ENCODE results near the gene SLC10A7.
"Not testable (repeated sequence)": the region's sequence is repeated elsewhere in the genome, so short reads cannot be mapped to it uniquely, and the experiment has no call there.

Gene SLC10A7

GRCh38 chr4:146368209-146368608 is 153.5 kb downstream of the SLC10A7 start:
- peaks cover 8% of the 10 kb centered on the region for H3K4me1 ChIP-seq
- H3K27me3 ChIP-seq = no peaks in the 10 kb centered on the region
- no peak for TF ChIP-seq CTCF (IDR thresholded peaks at IDR 0.05; ENCODE audit: low read depth, low read length)
- peak; percentile 15 for DNase-seq
- H3K9me3 ChIP-seq = no peaks in the 10 kb centered on the region
- no peak overlapping the region for H3K4me3 ChIP-seq (ENCODE audit: low read depth, low read length)
- H3K36me3 ChIP-seq = no peaks in the 10 kb centered on the region

- no peak for DNase-seq
- no peaks in the 10 kb centered on the region for H3K27me3 ChIP-seq
- no peak overlapping the region for H3K4me3 ChIP-seq (ENCODE audit: low read depth, low read length)
- H3K36me3 ChIP-seq = no peaks in the 10 kb centered on the region
- TF ChIP-seq CTCF (IDR thresholded peaks at IDR 0.05; ENCODE audit: low read depth, low read length) = no peak
- peaks cover 8% of the 10 kb centered on the region for H3K4me1 ChIP-seq
- H3K9me3 ChIP-seq = no peaks in the 10 kb centered on the region
Observed at GRCh38 chr4:146367347-146367746, 154.4 kb downstream of the SLC10A7 start.

- H3K27me3 ChIP-seq = no peaks in the 10 kb centered on the region
- no peaks in the 10 kb centered on the region for H3K4me1 ChIP-seq
- no peak for TF ChIP-seq CTCF (IDR thresholded peaks at IDR 0.05; ENCODE audit: low read depth, low read length)
- H3K9me3 ChIP-seq = no peaks in the 10 kb centered on the region
- no peak for DNase-seq
- H3K4me3 ChIP-seq (ENCODE audit: low read depth, low read length) = no peak overlapping the region
- H3K36me3 ChIP-seq = no peaks in the 10 kb centered on the region
Observed at GRCh38 chr4:146359771-146360170, 162.0 kb downstream of the SLC10A7 start.

- H3K4me1 ChIP-seq; H3K36me3 ChIP-seq; H3K27me3 ChIP-seq; H3K9me3 ChIP-seq; H3K4me3 ChIP-seq (ENCODE audit: low read depth, low read length); DNase-seq: not testable (repeated sequence)
Observed at GRCh38 chr4:146350114-146350513, 171.6 kb downstream of the SLC10A7 start.

GRCh38 chr4:146349306-146349705 is 172.4 kb downstream of the SLC10A7 start:
- no peak for TF ChIP-seq CTCF (IDR thresholded peaks at IDR 0.05; ENCODE audit: low read depth, low read length)
- no peaks in the 10 kb centered on the region for H3K27me3 ChIP-seq
- H3K36me3 ChIP-seq = no peaks in the 10 kb centered on the region
- H3K9me3 ChIP-seq = no peaks in the 10 kb centered on the region
- H3K4me1 ChIP-seq = peaks cover 3% of the 10 kb centered on the region; the same call in 1 of the 2 replicates
- no peak overlapping the region for H3K4me3 ChIP-seq (ENCODE audit: low read depth, low read length)
- no peak for DNase-seq

GRCh38 chr4:146347822-146348221 is 173.9 kb downstream of the SLC10A7 start:
- no peak for TF ChIP-seq CTCF (IDR thresholded peaks at IDR 0.05; ENCODE audit: low read depth, low read length)
- no peaks in the 10 kb centered on the region for H3K27me3 ChIP-seq
- H3K36me3 ChIP-seq = no peaks in the 10 kb centered on the region
- no peaks in the 10 kb centered on the region for H3K9me3 ChIP-seq
- no peak overlapping the region for H3K4me3 ChIP-seq (ENCODE audit: low read depth, low read length)
- H3K4me1 ChIP-seq = peaks cover 8% of the 10 kb centered on the region; the same call in 1 of the 2 replicates
- DNase-seq = no peak

GRCh38 chr4:146346276-146346675 is 175.5 kb downstream of the SLC10A7 start:
- no peaks in the 10 kb centered on the region for H3K36me3 ChIP-seq
- no peaks in the 10 kb centered on the region for H3K27me3 ChIP-seq
- TF ChIP-seq CTCF (IDR thresholded peaks at IDR 0.05; ENCODE audit: low read depth, low read length) = no peak

More at GRCh38 chr4:146346276-146346675, 175.5 kb downstream of the SLC10A7 start:
- no peak for DNase-seq
- H3K4me1 ChIP-seq = peaks cover 8% of the 10 kb centered on the region; the same call in 1 of the 2 replicates
- no peaks in the 10 kb centered on the region for H3K9me3 ChIP-seq
- no peak overlapping the region for H3K4me3 ChIP-seq (ENCODE audit: low read depth, low read length)
